ENCODE data around the gene MACF1.

The MACF1 gene

DNA sequence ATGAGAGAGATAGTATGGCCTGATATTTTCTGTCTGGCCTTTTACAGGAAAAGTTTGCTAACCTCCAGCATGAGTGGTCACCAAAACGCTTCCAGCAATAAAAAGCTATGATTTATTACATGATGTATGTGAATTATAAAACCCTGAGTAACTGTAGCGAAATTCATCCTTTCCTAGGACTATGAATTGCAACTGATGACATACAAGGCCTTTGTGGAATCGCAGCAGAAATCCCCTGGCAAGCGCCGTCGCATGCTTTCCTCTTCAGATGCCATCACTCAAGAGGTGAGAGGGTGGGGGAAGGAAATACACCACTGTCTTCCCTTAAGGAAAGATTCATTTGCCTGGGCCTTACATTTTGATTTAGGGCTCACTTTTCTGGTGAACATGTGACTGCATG, 117.9 kb downstream of the MACF1 start:
- H3K27me3 ChIP-seq (ENCODE audit: control insufficient read depth, insufficient read depth, low read length), result no peaks in the 10 kb centered on the region
- H3K4me2 ChIP-seq (ENCODE audit: low read length), result no peak overlapping the region
- H3K4me1 ChIP-seq (ENCODE audit: control insufficient read depth, insufficient read depth, low read length), result no peaks in the 10 kb centered on the region
- no peak overlapping the region for H3K9ac ChIP-seq (ENCODE audit: low read depth, low read length)
- no peak overlapping the region for H3K4me3 ChIP-seq (ENCODE audit: low read length)
- no peaks in the 10 kb centered on the region for H3K9me3 ChIP-seq (replicated peaks; ENCODE audit: low read length)
- peaks cover 95% of the 10 kb centered on the region for H3K36me3 ChIP-seq (ENCODE audit: insufficient read depth, low read length)

- Histone ChIP-seq H3K4me1 (ENCODE audit: control insufficient read depth, insufficient read depth, low read length) (no peaks in the 10 kb centered on the region), H3K4me2 (ENCODE audit: low read length) (no peak overlapping the region), H3K9ac (ENCODE audit: low read depth, low read length) (no peak overlapping the region), H3K36me3 (ENCODE audit: insufficient read depth, low read length) (peaks cover 91% of the 10 kb centered on the region), H3K9me3 (replicated peaks; ENCODE audit: low read length) (no peaks in the 10 kb centered on the region), H3K27me3 (ENCODE audit: control insufficient read depth, insufficient read depth, low read length) (no peaks in the 10 kb centered on the region), H3K4me3 (ENCODE audit: low read length) (no peak overlapping the region)
Measured at GRCh38 chr1:39324888-39325287, 120.4 kb downstream of the MACF1 start.

DNA sequence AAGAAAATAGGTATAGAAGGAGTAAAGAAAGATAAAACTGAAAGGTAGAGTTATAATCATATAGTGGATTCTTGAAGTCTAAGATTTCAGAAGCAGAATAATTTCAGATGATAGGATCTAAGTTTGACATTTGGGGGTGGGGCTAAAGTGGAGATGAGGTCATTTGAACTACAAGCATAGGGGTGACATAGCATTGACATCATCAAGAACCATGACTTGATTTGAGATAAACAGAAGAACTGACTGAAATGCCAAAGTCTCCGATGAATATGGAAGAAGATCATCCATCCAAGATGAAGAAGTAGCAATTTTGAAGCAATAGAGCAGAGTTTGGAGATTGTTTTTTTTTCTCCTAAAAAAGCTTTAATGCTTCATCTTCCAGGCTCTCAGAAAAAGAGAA, 122.3 kb downstream of the MACF1 start:
- Histone ChIP-seq H3K27me3 (ENCODE audit: control insufficient read depth, insufficient read depth, low read length) (no peaks in the 10 kb centered on the region), H3K4me3 (ENCODE audit: low read length) (no peak overlapping the region), H3K4me1 (ENCODE audit: control insufficient read depth, insufficient read depth, low read length) (no peaks in the 10 kb centered on the region), H3K9me3 (replicated peaks; ENCODE audit: low read length) (no peaks in the 10 kb centered on the region), H3K9ac (ENCODE audit: low read depth, low read length) (no peak overlapping the region), H3K4me2 (ENCODE audit: low read length) (no peak overlapping the region), H3K36me3 (ENCODE audit: insufficient read depth, low read length) (peaks cover 89% of the 10 kb centered on the region)

DNA sequence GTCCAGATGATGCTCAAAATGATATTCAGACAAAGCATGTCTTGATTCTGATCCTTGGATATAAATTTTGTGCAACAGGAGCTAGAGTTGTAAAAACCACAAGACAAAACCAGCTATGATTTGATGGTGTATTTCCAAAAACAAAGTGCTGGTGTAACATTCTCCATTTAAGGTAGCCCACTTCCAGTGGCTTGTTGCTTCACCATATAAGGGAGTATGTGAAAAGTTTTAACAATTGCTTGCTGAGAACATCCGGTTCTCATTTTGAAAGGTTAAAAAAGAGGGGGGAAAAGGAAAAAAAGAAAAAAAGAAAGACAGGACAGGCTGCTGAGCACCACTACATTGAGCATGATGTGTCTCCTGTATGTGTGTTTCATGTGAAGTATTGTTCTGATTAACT, 123.6 kb downstream of the MACF1 start:
- Histone ChIP-seq H3K9ac (ENCODE audit: low read depth, low read length) (no peak overlapping the region), H3K4me2 (ENCODE audit: low read length) (no peak overlapping the region), H3K27me3 (ENCODE audit: control insufficient read depth, insufficient read depth, low read length) (no peaks in the 10 kb centered on the region), H3K4me3 (ENCODE audit: low read length) (no peak overlapping the region), H3K4me1 (ENCODE audit: control insufficient read depth, insufficient read depth, low read length) (no peaks in the 10 kb centered on the region), H3K36me3 (ENCODE audit: insufficient read depth, low read length) (peaks cover 89% of the 10 kb centered on the region), H3K9me3 (replicated peaks; ENCODE audit: low read length) (no peaks in the 10 kb centered on the region)

GRCh38 chr1:39328586-39329121, 124.2 kb downstream of the MACF1 start:
- Histone ChIP-seq H3K36me3 (ENCODE audit: insufficient read depth, low read length) (peaks cover 91% of the 10 kb centered on the region), H3K4me1 (ENCODE audit: control insufficient read depth, insufficient read depth, low read length) (no peaks in the 10 kb centered on the region), H3K4me3 (ENCODE audit: low read length) (no peak overlapping the region), H3K27me3 (ENCODE audit: control insufficient read depth, insufficient read depth, low read length) (no peaks in the 10 kb centered on the region), H3K9ac (ENCODE audit: low read depth, low read length) (no peak overlapping the region), H3K4me2 (ENCODE audit: low read length) (no peak overlapping the region), H3K9me3 (replicated peaks; ENCODE audit: low read length) (no peaks in the 10 kb centered on the region)

DNA sequence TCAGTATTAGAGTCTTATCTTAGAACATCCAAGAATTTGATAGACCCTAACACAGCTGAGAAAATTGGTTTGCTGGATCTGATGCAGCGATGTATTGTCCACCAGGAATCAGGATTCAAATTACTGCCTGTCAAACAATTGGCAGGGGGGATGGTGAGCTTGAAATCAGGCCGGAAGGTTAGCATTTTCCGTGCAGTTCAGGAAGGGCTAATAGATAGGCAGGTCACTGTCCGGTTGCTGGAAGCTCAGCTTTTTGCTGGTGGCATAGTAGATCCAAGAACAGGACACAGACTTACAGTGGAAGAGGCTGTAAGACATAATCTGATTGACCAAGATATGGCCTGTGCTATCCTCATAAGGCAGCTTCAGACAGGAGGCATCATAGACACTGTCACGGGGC, 127.2 kb downstream of the MACF1 start:
- Histone ChIP-seq H3K9ac (ENCODE audit: low read depth, low read length) (no peak overlapping the region), H3K27me3 (ENCODE audit: control insufficient read depth, insufficient read depth, low read length) (no peaks in the 10 kb centered on the region), H3K4me2 (ENCODE audit: low read length) (no peak overlapping the region), H3K9me3 (replicated peaks; ENCODE audit: low read length) (no peaks in the 10 kb centered on the region), H3K36me3 (ENCODE audit: insufficient read depth, low read length) (peaks cover 76% of the 10 kb centered on the region), H3K4me3 (ENCODE audit: low read length) (no peak overlapping the region), H3K4me1 (ENCODE audit: control insufficient read depth, insufficient read depth, low read length) (no peaks in the 10 kb centered on the region)

GRCh38 chr1:39332291-39332690, 127.8 kb downstream of the MACF1 start:
- no peaks in the 10 kb centered on the region for H3K9me3 ChIP-seq (replicated peaks; ENCODE audit: low read length)
- no peak overlapping the region for H3K9ac ChIP-seq (ENCODE audit: low read depth, low read length)
- H3K4me3 ChIP-seq (ENCODE audit: low read length), result no peak overlapping the region
- H3K36me3 ChIP-seq (ENCODE audit: insufficient read depth, low read length), result peaks cover 76% of the 10 kb centered on the region
- H3K4me2 ChIP-seq (ENCODE audit: low read length), result no peak overlapping the region
- H3K27me3 ChIP-seq (ENCODE audit: control insufficient read depth, insufficient read depth, low read length), result no peaks in the 10 kb centered on the region
- no peaks in the 10 kb centered on the region for H3K4me1 ChIP-seq (ENCODE audit: control insufficient read depth, insufficient read depth, low read length)

GRCh38 chr1:39332828-39333227, 128.3 kb downstream of the MACF1 start:
- Histone ChIP-seq H3K4me3 (ENCODE audit: low read length) (no peak overlapping the region), H3K4me2 (ENCODE audit: low read length) (no peak overlapping the region), H3K36me3 (ENCODE audit: insufficient read depth, low read length) (peaks cover 72% of the 10 kb centered on the region), H3K9me3 (replicated peaks; ENCODE audit: low read length) (no peaks in the 10 kb centered on the region), H3K9ac (ENCODE audit: low read depth, low read length) (no peak overlapping the region), H3K27me3 (ENCODE audit: control insufficient read depth, insufficient read depth, low read length) (no peaks in the 10 kb centered on the region), H3K4me1 (ENCODE audit: control insufficient read depth, insufficient read depth, low read length) (no peaks in the 10 kb centered on the region)

DNA sequence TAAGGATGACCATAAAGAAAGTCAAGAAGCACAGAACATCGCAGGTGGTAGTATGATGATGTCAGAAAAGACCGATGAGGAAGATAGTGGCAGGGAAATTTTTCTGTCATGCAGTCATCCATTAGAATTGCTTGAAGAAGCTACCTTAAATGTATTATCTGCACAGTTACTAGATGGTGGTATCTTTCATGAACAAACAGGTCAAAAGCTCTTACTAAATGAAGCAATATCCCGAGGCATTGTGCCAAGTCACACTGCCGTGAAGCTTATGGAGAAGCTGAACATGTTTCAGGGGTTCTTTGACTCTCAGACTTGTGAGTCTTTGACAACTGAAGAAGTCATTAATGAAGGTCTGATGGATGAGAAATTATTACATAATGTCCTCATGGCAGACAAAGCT, 128.8 kb downstream of the MACF1 start:
- Histone ChIP-seq H3K4me3 (ENCODE audit: low read length) (no peak overlapping the region), H3K9me3 (replicated peaks; ENCODE audit: low read length) (no peaks in the 10 kb centered on the region), H3K4me2 (ENCODE audit: low read length) (no peak overlapping the region), H3K27me3 (ENCODE audit: control insufficient read depth, insufficient read depth, low read length) (no peaks in the 10 kb centered on the region), H3K4me1 (ENCODE audit: control insufficient read depth, insufficient read depth, low read length) (no peaks in the 10 kb centered on the region), H3K36me3 (ENCODE audit: insufficient read depth, low read length) (peaks cover 72% of the 10 kb centered on the region), H3K9ac (ENCODE audit: low read depth, low read length) (no peak overlapping the region)

DNA sequence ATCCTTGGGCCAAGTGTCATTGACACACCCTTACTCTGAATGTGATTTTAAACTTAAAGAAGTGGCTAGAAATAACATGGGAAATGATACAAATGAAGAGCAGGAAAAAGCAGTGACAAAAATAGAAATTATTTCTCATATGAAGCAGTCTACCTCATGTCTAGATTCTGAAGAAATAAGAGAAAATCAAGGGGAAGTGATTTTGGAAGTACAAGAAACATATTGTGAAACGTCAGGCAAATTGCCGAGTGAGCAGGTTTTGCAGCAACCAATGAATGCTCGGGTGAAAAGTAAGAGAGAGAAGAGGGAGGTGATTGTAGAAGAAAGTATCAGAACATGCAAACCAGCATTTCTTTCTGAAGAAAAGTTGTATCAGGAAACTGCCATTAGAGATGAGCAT, 130.7 kb downstream of the MACF1 start:
- peaks cover 76% of the 10 kb centered on the region for H3K36me3 ChIP-seq (ENCODE audit: insufficient read depth, low read length)
- no peaks in the 10 kb centered on the region for H3K4me1 ChIP-seq (ENCODE audit: control insufficient read depth, insufficient read depth, low read length)
- no peak overlapping the region for H3K4me2 ChIP-seq (ENCODE audit: low read length)
- no peak overlapping the region for H3K4me3 ChIP-seq (ENCODE audit: low read length)
- H3K27me3 ChIP-seq (ENCODE audit: control insufficient read depth, insufficient read depth, low read length), result no peaks in the 10 kb centered on the region
- no peaks in the 10 kb centered on the region for H3K9me3 ChIP-seq (replicated peaks; ENCODE audit: low read length)
- no peak overlapping the region for H3K9ac ChIP-seq (ENCODE audit: low read depth, low read length)

DNA sequence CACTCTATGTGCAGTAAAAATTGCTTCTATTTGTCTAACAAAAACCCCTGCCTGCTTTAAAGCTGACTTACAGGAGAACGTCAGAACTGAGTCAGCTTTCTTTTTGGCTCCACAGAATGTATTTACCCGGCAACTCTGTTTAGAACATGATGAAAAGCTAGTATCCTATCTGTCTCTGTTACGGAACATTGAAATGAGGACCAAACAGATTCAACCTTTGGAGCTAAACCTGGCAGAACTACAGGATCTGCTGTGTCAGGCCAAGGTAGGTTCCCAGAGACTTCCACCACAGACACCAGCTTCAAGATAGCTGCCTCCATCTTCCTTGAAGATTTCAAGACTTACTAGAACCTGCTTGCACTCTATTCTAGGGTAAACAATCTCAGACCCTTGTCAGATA, 132.6 kb downstream of the MACF1 start:
- Histone ChIP-seq H3K9me3 (replicated peaks; ENCODE audit: low read length) (no peaks in the 10 kb centered on the region), H3K9ac (ENCODE audit: low read depth, low read length) (no peak overlapping the region), H3K27me3 (ENCODE audit: control insufficient read depth, insufficient read depth, low read length) (no peaks in the 10 kb centered on the region), H3K4me2 (ENCODE audit: low read length) (no peak overlapping the region), H3K36me3 (ENCODE audit: insufficient read depth, low read length) (peaks cover 71% of the 10 kb centered on the region), H3K4me3 (ENCODE audit: low read length) (no peak overlapping the region), H3K4me1 (ENCODE audit: control insufficient read depth, insufficient read depth, low read length) (no peaks in the 10 kb centered on the region)

DNA sequence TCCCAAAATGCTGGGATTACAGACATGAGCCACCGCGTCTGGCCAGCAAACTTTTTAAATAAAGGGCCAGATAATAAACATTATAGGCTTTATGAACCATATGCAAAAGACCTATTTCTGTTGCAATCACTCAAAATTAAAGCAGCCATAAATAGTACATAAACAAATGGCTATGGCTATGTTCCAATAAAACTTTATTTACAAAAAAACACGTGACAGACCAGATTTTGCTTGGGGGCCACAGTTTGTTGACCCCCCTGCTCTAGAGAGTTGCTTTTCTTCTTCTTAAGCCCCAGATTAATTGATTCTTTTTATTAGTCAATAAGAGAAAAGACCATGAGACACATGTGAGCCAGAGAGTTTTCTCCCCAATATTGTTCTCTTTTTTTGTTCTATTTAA, 138.3 kb downstream of the MACF1 start:
- H3K27me3 ChIP-seq (ENCODE audit: control insufficient read depth, insufficient read depth, low read length), result no peaks in the 10 kb centered on the region
- H3K4me3 ChIP-seq (ENCODE audit: low read length), result no peak overlapping the region
- H3K4me2 ChIP-seq (ENCODE audit: low read length), result no peak overlapping the region
- no peak overlapping the region for H3K9ac ChIP-seq (ENCODE audit: low read depth, low read length)
- H3K36me3 ChIP-seq (ENCODE audit: insufficient read depth, low read length), result peaks cover 73% of the 10 kb centered on the region
- no peaks in the 10 kb centered on the region for H3K9me3 ChIP-seq (replicated peaks; ENCODE audit: low read length)
- H3K4me1 ChIP-seq (ENCODE audit: control insufficient read depth, insufficient read depth, low read length), result no peaks in the 10 kb centered on the region

Measured in skeletal muscle satellite cell (primary cell).